Left ventricle myocardium superior (tissue), 1 donor: ENCODE results near the gene P4HTM. TPM values are rescaled to one million over a fixed set of nuclear protein-coding genes. Genes with fewer than 3 reads are reported as not detected.
"Not testable (repeated sequence)": the region's sequence is repeated elsewhere in the genome, so short reads cannot be mapped to it uniquely, and the experiment has no call there.

ENCODE experiments used
- ATAC-seq: fragments of 200-7000 bp; cut with Tn5 transposase; one replicate; pipeline ENCODE4 v1.9.1; 2020; ENCODE audit warnings: mild to moderate bottlenecking, moderate library complexity
- DNase-seq: peaks from one replicate; pipeline ENCODE4 v3.0.0-alpha.2; 2020
- intact Hi-C: fragments of 100-400 bp; cut with micrococcal nuclease; formaldehyde crosslinking; loops from one replicate; pipeline ENCODE4 v1.11.0; 2022
- total RNA-seq: library from RNA; stranded (reverse); fragmentation: NEBNext Ultra II Directional; extraction: Animal tissue kit (Norgen Biotek cat#: 25700); gene quantifications from one replicate; pipeline ENCODE4 v1.2.1, GENCODE V29; 2021
- donor health status: DM: no; HTN: yes; CAD: no; lungs with severe emphysema.

Gene P4HTM
- total RNA-seq, 1 donor from 2014 or later, result 27.6 TPM

DNA sequence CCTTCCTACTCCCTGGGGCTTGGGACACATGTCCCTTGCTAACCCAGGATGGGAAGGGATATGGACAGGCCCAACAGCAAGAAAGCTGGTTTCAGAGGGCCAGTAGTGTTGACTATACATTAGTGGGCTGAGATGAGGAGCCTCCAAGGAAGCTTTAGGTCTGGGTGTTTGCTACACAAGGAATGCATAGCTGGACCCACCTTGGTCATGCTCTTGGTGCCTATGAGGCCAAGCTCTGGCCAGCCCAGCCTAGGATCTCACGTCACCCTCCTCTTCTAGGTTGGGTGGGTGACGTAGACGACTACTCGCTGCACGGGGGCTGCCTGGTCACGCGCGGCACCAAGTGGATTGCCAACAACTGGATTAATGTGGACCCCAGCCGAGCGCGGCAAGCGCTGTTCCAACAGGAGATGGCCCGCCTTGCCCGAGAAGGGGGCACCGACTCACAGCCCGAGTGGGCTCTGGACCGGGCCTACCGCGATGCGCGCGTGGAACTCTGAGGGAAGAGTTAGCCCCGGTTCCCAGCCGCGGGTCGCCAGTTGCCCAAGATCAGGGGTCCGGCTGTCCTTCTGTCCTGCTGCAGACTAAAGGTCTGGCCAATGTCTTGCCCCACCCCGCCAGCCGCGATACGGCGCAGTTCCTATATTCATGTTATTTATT, 16.5 kb downstream of the P4HTM start:
- ATAC-seq (peak; percentile 11), DNase-seq (peak; percentile 66)
- intact Hi-C loops, result no loop called here

DNA sequence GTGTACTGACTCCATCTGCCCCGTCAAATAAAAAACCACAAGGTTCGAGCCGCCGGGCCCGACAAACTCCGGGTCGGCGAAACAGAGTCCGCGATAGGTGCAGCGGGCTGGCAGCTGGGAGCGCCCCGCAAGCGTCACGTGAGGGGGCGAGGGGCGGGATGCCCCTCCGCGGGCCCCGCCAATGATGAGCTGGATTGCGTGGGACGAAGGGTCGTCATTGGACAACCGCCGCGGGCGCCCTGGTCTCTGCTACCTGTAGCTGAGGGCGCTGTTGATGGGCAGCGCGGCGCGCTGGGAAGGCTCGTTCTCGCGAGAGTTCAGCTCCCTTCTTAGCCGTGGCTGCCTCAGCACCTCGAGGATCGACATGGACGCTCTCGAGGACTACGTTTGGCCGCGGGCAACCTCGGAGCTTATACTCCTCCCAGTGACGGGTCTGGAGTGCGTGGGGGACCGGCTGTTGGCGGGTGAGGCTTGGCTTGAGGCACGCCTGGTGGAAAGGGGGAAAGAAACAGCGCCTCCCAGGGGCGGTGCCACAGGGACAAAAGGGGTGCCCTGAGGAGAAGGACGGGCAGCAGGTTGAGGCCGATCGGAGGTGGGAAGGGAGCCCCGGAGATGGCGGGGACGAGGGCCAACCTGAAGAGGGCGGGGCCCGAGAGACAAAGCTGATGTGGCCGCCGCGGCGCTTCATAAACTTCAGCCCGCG, 17.2 kb downstream of the P4HTM start, which contains the start of gene WDR6:
WDR6 (plus strand) TSS at position 324 of the 703 bp plus-strand sequence; CDS start at position 365, 41 bp downstream.
- peak; percentile 91 for ATAC-seq
- intact Hi-C loops, result no loop called here
- peak; percentile 99 for DNase-seq

DNA sequence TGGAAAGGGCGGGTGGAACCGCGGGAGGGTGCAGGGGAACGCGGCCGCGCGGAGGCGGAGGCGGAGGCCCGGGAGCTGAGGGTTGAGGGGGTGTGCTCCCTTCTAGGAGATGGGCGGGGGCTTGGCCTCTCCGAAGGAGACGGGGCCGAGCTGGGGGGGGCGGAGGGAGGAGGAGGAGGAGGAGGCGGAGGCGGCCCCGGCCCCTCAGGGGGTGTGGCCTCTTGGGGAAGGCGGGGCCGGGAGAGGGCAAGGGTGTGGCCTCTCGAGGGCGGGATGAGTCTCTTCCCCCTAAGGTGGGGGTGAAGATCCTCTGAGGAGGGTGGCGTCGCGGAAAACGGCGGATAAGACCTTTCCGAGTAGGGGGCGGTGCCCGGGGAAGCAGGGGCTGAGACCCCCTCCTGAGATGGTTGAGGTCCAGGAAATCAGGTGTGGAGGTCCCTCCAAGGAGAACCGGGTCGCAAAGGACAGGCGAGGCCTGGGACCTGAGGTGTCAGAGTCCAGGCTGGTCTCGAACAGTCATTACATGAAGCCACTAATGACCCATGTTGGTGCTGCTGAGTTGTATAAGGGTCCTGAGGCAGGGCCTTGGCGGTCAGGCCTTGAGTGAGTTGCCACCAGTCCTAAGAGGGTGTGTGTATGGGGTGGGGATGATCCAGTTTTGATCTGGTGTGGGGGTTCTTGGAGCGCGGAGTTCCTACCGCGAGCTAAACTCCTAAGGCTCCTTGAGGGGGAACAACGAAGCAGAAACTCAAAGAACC, 17.9 kb downstream of the P4HTM start:
- peak; percentile 81 for ATAC-seq
- intact Hi-C loops, result no loop called here
- peak; percentile 93 for DNase-seq

DNA sequence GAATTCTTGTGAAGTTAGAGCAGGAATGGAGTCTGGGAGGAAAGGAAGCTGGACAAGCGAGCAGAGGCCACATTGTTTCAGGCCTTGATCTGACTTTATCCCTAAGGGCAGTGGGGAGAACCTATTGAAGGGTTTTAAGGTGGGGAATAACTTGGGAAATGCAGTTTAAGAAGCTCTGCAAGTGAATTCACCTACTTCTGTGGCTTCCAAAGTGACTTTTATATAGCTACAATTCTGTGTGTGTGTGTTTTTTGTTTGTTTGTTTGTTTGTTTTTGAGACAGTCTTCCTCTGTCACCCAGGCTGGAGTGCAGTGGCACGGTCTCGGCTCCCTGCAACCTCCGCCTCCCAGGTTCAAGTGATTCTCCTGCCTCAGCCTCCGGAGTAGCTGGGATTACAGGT, 18.6 kb downstream of the P4HTM start:
- ATAC-seq, DNase-seq, intact Hi-C loops: not testable (repeated sequence)

DNA sequence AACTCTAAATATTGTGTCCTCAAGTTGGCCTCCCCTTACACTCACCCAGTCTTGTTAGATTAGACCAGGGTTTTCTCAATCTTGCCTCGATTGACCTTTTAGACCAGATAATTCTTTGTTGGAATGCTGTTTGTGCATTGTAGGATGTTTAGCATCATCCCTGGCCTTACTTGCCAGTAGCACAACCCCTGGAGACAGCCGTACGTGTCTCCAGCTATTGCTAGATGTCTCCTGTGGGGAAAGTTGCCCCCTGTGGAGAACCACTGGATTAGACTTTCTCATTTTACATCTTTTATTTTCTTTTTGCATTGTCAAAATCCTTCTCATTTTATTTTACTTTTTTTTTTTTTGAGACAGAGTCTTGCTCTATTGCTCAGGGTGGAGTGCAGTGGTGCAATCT, 19.4 kb downstream of the P4HTM start:
- intact Hi-C loops, result no loop called here
- DNase-seq (no peak), ATAC-seq (no peak)

DNA sequence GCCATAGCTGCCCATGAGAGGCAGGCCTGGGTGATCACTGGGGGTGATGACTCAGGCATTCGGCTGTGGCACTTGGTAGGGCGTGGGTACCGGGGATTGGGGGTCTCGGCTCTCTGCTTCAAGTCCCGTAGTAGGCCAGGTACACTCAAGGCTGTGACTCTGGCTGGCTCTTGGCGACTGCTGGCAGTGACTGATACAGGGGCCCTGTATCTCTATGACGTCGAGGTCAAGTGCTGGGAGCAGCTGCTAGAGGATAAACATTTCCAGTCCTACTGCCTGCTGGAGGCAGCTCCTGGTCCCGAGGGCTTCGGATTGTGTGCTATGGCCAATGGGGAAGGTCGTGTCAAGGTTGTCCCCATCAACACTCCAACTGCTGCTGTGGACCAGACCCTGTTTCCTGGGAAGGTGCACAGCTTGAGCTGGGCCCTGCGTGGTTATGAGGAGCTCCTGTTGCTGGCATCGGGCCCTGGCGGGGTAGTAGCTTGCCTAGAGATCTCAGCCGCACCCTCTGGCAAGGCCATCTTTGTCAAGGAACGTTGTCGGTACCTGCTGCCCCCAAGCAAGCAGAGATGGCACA, 22.5 kb downstream of the P4HTM start:
- DNase-seq, result peak; percentile 53
- intact Hi-C loops, result no loop called here
- ATAC-seq, result peak; percentile 15

DNA sequence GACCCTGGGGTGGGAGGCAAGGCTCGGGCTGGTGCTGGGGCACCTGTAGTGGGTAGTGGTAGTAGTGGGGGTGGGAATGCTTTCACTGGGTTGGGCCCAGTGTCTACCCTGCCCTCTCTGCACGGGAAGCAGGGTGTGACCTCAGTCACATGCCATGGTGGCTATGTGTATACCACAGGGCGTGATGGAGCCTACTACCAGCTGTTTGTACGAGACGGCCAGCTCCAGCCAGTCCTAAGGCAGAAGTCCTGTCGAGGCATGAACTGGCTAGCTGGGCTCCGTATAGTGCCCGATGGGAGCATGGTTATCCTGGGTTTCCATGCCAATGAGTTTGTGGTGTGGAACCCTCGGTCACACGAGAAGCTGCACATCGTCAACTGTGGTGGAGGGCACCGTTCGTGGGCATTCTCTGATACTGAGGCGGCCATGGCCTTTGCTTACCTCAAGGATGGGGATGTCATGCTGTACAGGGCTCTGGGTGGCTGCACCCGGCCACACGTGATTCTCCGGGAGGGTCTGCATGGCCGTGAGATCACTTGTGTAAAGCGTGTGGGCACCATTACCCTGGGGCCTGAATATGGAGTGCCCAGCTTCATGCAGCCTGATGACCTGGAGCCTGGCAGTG, 23.2 kb downstream of the P4HTM start:
- no peak for DNase-seq
- no peak for ATAC-seq
- intact Hi-C loops, result no loop called here

DNA sequence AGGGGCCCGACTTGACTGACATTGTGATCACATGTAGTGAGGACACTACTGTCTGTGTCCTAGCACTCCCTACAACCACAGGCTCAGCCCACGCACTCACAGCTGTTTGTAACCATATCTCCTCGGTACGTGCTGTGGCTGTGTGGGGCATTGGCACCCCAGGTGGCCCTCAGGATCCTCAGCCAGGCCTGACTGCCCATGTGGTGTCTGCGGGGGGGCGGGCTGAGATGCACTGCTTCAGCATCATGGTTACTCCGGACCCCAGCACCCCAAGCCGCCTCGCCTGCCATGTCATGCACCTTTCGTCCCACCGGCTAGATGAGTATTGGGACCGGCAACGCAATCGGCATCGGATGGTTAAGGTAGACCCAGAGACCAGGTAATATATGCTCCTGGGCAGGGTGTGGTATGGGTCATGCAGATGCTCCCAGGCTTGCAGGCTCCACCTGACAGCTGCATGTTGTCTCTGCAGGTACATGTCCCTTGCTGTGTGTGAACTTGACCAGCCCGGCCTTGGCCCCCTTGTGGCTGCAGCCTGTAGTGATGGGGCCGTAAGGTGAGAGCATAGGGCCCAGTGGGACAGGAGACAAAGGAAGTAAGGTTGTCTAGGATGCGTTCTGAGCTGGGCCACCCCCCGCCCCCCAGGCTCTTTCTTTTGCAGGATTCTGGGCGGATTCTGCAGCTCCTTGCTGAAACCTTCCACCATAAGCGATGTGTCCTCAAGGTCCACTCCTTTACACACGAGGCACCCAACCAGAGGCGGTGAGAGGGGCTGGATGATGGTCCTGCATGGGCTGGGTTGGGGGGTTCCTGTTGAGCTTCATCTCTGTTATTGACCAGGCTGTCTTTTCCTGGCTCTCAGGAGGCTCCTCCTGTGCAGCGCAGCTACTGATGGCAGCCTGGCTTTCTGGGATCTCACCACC, 24.0 kb downstream of the P4HTM start:
- intact Hi-C loops, result no loop called here
- ATAC-seq, result no peak
- no peak for DNase-seq

DNA sequence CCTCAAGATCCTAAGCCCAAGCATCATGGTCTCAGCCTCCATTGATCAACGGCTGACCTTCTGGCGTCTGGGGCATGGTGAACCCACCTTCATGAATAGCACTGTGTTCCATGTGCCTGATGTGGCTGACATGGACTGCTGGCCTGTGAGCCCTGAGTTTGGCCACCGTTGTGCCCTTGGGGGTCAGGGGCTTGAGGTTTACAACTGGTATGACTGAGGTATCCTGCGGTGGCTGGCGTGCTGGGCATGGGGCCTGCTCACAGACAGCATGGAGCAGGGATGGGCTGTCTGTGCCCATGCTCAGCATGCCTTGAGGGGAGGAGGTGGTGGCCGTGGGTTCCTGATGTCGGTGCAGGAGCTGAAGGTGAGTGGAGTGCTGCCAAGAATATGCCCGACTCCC, 25.0 kb downstream of the P4HTM start:
- DNase-seq, result no peak
- no peak for ATAC-seq
- intact Hi-C loops, result no loop called here

DNA sequence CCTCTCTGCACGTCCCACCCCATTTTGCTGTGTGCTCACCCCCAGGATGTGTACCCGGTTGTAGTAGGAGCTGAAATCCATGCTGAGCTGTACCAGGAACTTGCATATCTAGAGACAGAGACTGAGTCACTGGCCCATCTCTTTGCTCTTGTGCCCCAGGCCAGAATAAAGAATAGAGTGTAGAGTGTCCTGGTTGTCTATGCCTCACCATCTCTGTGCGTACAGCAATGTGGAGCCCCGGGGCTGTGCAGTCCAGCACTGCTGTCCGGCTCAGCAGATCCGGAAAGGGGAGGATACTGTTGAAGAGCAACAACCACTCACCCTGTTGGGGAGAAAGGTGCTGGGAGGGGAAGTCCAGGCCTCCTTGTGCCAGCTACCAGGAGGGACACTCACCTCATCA, 25.7 kb downstream of the P4HTM start:
- intact Hi-C loops, result no loop called here
- DNase-seq (no peak), ATAC-seq (no peak)

DNA sequence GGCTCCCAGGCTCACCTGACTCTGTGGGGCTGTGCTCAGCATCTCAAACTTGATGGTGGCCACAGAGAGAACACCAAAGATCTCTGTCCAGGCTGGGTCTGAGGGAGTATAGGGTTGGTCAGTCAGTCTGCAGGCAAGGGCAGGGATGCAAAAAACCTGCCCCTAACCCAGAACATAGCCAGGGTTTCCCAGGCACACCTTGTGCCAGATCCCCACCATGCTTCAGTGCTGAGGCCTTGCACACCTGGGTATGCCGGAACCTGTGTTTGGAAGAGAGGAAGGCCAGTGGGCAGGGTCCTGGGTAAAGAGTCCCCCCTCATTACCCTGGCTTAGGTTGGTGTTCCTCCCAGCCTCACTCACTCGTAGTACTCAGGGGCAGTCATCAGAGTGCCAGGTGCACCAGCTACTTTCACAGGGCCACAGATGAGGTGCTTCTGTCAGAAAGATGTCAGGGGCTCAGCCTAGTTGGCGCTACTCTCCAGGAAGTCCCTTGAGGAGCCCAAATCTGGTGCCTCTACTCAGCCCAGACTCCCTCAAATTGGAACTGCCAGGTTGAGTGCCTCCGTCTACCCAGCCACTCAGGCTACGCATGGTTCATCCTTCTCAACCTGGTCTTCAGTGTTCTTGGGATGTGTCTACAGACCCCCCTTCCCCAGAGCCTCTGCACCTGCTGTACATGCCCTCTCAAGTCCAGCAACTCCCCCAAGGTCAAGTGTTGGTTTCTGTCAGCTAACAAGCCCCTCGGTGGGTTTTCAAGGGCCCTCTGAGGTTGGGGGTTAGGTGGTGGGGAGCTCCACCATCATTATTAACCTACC, 26.6 kb downstream of the P4HTM start:
- no peak for ATAC-seq
- no peak for DNase-seq
- intact Hi-C loops, result no loop called here

DNA sequence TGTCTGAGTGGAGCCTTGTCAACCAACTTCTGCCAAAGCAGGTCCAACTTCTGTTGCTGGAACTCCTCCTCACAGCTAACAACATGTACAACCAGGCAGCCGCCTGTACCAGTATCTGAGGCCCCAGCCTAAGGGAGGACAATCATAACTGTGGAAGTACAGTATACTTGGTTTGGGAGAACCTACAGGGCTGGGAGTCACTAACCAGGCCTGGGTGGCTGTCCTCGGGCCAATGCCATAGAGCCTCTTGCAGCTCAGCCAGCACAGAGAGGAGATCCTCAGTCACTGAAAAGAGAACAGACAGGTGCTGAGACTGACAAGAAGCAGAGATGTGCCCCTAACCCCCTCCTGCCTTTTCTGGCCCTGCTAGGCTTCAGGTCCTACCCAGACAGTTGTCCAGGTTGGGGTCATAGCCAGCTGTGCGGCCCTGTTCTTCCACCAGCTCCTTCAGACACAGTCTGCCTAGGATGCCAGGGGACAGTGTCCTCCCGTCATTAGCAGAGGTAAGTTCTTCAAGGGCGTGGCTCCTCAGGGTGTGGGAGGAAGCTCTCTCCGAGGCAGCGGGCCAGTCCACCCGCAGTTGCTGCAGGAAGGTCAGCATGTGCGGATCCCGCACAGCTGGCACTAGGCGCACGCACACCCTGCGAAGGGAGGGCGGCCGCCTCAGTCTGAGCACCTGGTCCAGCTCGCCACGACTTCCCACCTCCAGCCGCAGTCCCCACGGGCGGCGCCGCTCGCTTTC, 27.4 kb downstream of the P4HTM start:
- ATAC-seq, result no peak
- DNase-seq, result no peak
- intact Hi-C loops, result no loop called here

DNA sequence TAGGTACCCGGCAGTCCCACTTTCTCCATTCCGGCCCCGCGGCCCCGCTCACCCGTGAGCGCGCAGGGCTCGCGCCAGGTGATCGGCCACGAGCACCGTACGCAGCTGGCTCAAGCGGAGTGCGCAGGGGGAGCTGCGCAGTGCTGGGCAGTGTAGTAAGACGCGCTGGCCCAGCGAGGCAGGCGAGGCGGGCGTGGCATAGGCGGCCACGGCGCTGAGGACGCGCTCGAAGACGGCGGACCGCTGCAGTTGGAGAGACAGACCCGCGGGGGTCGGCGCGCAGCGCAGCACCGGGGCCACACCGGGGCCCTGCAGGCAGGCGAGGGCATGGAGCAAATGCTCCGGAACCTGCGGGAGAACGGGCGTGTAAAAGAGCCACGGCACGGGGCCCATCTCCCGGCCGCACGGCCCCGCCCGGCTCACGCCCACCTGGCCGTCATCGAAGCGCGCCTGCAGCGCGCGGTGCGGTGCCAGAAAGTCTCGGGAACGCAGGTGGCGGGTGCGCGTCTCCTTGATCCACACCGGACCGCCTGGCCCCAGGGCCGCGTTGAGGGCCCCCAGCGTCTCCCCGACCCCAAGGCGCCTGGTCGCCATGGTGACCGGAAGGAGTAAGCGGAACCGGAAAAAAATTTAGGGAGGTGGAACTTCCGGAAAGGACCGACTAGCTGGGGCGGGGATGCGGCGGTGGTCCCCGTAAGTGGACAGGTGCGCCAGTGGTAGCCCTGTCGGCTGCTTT, 28.1 kb downstream of the P4HTM start, which contains the start of gene DALRD3:
DALRD3 (minus strand) TSS at position 610 of the 736 bp plus-strand sequence; CDS start at position 594, 16 bp downstream.
- intact Hi-C loops, result no loop called here
- ATAC-seq, result peak; percentile 3
- DNase-seq, result peak; percentile 81

DNA sequence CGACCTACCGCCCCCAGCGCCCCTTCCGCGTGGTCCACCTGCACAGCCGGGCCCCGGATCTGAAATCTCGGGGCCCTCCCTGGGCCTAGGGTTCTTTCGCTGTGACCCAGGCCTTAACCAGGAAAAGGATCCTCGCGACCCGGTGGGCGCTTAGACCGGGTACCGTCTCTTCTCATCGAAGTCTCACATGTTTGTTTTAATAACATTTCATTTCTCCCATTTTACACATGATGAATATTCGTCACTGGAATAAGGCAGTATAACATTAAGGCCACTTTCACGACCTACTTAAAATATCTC, 28.6 kb downstream of the P4HTM start:
- intact Hi-C loops, result no loop called here
- DNase-seq, result no peak
- ATAC-seq, result no peak

DNA sequence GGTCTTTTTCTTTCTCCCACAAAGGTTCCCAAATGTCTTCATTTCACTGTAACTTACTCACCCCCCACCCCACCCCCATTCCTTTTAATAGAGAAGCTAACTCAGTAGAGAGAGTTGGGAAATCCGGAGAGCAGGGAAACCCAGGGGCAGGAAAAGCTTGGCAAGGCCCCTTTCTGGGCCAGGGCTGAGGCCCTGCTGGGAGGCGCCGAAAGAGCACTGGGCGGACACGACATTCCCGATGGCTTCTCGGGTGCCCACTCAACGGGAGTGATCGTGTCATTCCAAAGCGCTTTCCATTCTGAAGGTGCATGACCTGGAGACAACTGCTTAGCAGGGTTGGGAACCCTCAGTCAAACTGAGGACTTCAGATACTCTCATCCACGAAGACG, 29.9 kb downstream of the P4HTM start:
- intact Hi-C loops, result no loop called here
- ATAC-seq (no peak), DNase-seq (no peak)
